ENCODE measurements around the gene RNF207. TPM values are rescaled to one million over a fixed set of nuclear protein-coding genes. Genes with fewer than 3 reads are reported as not detected.

RNF207 gene
- total and polyA plus RNA-seq, 10 of the 15 experiments (the other 5 are each of a cell fraction or from before 2014, with no cell fraction given), result 1.7 to 36.4 (median 13.1) TPM

- ChIA-PET CTCF (no interaction called here), SMC1A (ENCODE audit: uncharacterized antibody, unreplicated experiment) (no interaction called here), POLR2A (no interaction called here), RAD21 (ENCODE audit: unreplicated experiment) (no interaction called here)
- Histone ChIP-seq H3K27me3 (replicated peaks in 1 of 2; ENCODE audit: control insufficient read depth in 2 of 2, insufficient read depth in 2 of 2, low read length in 1 of 2) (no peaks in the 10 kb centered on the region; a peak in 2 of 4 replicates), H3K9me3 (replicated peaks; ENCODE audit: control insufficient read depth, insufficient read depth, low read length) (no peaks in the 10 kb centered on the region; the same call in 2 of the 3 replicates), H3K4me3 (no peak overlapping the region), H3K4me2 (ENCODE audit: control insufficient read depth, insufficient read depth) (no peak overlapping the region), H3K27ac (ENCODE audit: control insufficient read depth, insufficient read depth) (no peak overlapping the region), H3K36me3 (ENCODE audit: control insufficient read depth in 2 of 2, insufficient read depth in 2 of 2, low read length in 1 of 2) (no peaks in the 10 kb centered on the region), H2AFZ (ENCODE audit: control insufficient read depth, low read depth, low read length) (no peak overlapping the region), H4K20me1 (ENCODE audit: control insufficient read depth, insufficient read depth) (no peaks in the 10 kb centered on the region), H3K9ac (ENCODE audit: control insufficient read depth, insufficient read depth, low read length) (no peak overlapping the region), H3K79me2 (ENCODE audit: control insufficient read depth, insufficient read depth, low read length) (no peaks in the 10 kb centered on the region), H3K4me1 (ENCODE audit: control insufficient read depth, insufficient read depth, low read length) (no peaks in the 10 kb centered on the region)
- no peak for DNase-seq (ENCODE audit: low read depth, low spot score)
- WGBS (ENCODE audit: insufficient coverage, insufficient replicate concordance, low lambda C conversion rate, missing lambda C conversion rate), result 32% methylated on average over 17 of the region's 18 CpGs
- no TSS peak for BruUV-seq (replicated peaks)
- no peak for FAIRE-seq
- in situ Hi-C loops (cut with MboI), result no loop called here
- ATAC-seq, result no peak
- TF ChIP-seq SMAD1 (IDR thresholded peaks at IDR 0.05; ENCODE audit: low read depth, partially characterized antibody) (no peak), ZNF622 (IDR thresholded peaks at IDR 0.05) (no peak), EP300 (IDR thresholded peaks at IDR 0.05; ENCODE audit: borderline replicate concordance in 1 of 2, control insufficient read depth in 1 of 2, low read depth in 2 of 2, low read length in 2 of 2) (no peak), CBFB (IDR thresholded peaks at IDR 0.05; ENCODE audit: low read depth) (no peak), TCF12 (IDR thresholded peaks at IDR 0.05; ENCODE audit: low read depth, low read length) (no peak), MXI1 (IDR thresholded peaks at IDR 0.05; ENCODE audit: low read depth, low read length) (no peak), JUND (IDR thresholded peaks at IDR 0.05; ENCODE audit: low read depth, low read length) (no peak), BMI1 (IDR thresholded peaks at IDR 0.05; ENCODE audit: borderline replicate concordance) (no peak), BACH1 (IDR thresholded peaks at IDR 0.05; ENCODE audit: borderline replicate concordance) (no peak), LARP7 (IDR thresholded peaks at IDR 0.05) (no peak), CHD1 (IDR thresholded peaks at IDR 0.05; ENCODE audit: low read depth, low read length) (no peak), FOXK2 (IDR thresholded peaks at IDR 0.05) (no peak), RBBP5 (conservative IDR thresholded peaks at IDR 0.05) (no peak), RELB (IDR thresholded peaks at IDR 0.05; ENCODE audit: low read depth) (no peak), SUZ12 (IDR thresholded peaks at IDR 0.05; ENCODE audit: unreplicated experiment) (no peak)
- TF ChIP-seq, protein P1, sequence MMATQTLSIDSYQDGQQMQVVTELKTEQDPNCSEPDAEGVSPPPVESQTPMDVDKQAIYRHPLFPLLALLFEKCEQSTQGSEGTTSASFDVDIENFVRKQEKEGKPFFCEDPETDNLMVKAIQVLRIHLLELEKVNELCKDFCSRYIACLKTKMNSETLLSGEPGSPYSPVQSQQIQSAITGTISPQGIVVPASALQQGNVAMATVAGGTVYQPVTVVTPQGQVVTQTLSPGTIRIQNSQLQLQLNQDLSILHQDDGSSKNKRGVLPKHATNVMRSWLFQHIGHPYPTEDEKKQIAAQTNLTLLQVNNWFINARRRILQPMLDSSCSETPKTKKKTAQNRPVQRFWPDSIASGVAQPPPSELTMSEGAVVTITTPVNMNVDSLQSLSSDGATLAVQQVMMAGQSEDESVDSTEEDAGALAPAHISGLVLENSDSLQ (IDR thresholded peaks at IDR 0.05), result no peak
- TF ChIP-seq, protein P2, sequence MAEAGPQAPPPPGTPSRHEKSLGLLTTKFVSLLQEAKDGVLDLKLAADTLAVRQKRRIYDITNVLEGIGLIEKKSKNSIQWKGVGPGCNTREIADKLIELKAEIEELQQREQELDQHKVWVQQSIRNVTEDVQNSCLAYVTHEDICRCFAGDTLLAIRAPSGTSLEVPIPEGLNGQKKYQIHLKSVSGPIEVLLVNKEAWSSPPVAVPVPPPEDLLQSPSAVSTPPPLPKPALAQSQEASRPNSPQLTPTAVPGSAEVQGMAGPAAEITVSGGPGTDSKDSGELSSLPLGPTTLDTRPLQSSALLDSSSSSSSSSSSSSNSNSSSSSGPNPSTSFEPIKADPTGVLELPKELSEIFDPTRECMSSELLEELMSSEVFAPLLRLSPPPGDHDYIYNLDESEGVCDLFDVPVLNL (IDR thresholded peaks at IDR 0.05; ENCODE audit: low read depth, low read length), result no peak
- intact Hi-C loops (cut with micrococcal nuclease; ENCODE audit: unreplicated experiment), result loop anchor here (5.0 kb wide), 1 partner anchor 52 kb away; no protein-coding TSS in a partner anchor
Observed at GRCh38 chr1:6168947-6169586, 36.9 kb upstream of the RNF207 start.

Measured in GM12878 (cell line).